ENCODE results near the gene IL1RAPL1.

DNA sequence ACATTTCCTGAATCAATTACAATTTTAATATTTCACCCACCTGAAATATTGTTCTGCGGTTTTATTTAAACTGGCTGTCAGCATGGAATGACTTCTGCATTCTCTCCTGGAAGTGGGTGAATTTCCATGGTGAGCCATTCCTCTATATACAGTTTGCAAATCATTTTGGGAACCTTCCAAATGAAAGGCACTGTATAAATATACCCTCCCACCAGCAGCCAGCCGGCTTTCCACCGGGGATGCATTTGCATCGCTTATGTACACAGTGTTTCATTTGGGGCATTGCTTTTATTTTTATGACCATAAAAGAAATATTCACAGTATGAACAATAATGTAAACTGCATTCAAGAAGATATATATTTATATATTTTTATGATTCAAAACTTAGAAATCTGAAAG lies 4.7 kb upstream of the IL1RAPL1 start:
- TF ChIP-seq, protein P1, sequence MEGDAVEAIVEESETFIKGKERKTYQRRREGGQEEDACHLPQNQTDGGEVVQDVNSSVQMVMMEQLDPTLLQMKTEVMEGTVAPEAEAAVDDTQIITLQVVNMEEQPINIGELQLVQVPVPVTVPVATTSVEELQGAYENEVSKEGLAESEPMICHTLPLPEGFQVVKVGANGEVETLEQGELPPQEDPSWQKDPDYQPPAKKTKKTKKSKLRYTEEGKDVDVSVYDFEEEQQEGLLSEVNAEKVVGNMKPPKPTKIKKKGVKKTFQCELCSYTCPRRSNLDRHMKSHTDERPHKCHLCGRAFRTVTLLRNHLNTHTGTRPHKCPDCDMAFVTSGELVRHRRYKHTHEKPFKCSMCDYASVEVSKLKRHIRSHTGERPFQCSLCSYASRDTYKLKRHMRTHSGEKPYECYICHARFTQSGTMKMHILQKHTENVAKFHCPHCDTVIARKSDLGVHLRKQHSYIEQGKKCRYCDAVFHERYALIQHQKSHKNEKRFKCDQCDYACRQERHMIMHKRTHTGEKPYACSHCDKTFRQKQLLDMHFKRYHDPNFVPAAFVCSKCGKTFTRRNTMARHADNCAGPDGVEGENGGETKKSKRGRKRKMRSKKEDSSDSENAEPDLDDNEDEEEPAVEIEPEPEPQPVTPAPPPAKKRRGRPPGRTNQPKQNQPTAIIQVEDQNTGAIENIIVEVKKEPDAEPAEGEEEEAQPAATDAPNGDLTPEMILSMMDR (IDR thresholded peaks at IDR 0.05; ENCODE audit: borderline replicate concordance, extremely low read depth, low read length, poor library complexity, severe bottlenecking), result no peak
- no peak for TF ChIP-seq EZH2 (IDR thresholded peaks at IDR 0.05; ENCODE audit: borderline replicate concordance, low read depth, low read length, severe bottlenecking)

Measured in DND-41 (cell line).